ENCODE data around the gene CARD14. TPM values are rescaled to one million over a fixed set of nuclear protein-coding genes. Genes with fewer than 3 reads are reported as not detected.

Gene CARD14
- total RNA-seq: not detected in 2 replicates

GRCh38 chr17:80169784-80170500 is at the start of gene CARD14:
TSS of gene CARD14 (plus strand) at chr17:80170030. CDS start at chr17:80181439, 11,409 bp downstream.
- intact Hi-C loops (cut with micrococcal nuclease): no loop called here

GRCh38 chr17:80122026-80122575 is 47.7 kb upstream of the CARD14 start:
- intact Hi-C loops (cut with micrococcal nuclease): no loop called here

- intact Hi-C loops (cut with micrococcal nuclease): no loop called here
Observed at GRCh38 chr17:80122926-80123505, 46.8 kb upstream of the CARD14 start.

- intact Hi-C loops (cut with micrococcal nuclease): no loop called here
Observed at GRCh38 chr17:80123791-80124190, 46.0 kb upstream of the CARD14 start.

- intact Hi-C loops (cut with micrococcal nuclease): no loop called here
Observed at GRCh38 chr17:80124351-80124981, 45.4 kb upstream of the CARD14 start.

GRCh38 chr17:80125656-80126448 is 44.0 kb upstream of the CARD14 start:
- intact Hi-C loops (cut with micrococcal nuclease): no loop called here

GRCh38 chr17:80126449-80126715 is 43.4 kb upstream of the CARD14 start:
- intact Hi-C loops (cut with micrococcal nuclease): no loop called here

- intact Hi-C loops (cut with micrococcal nuclease): no loop called here
Observed at GRCh38 chr17:80129006-80129565, 40.7 kb upstream of the CARD14 start.

- intact Hi-C loops (cut with micrococcal nuclease): no loop called here
Observed at GRCh38 chr17:80130992-80131391, 38.8 kb upstream of the CARD14 start.

GRCh38 chr17:80132906-80133625 is 36.8 kb upstream of the CARD14 start:
- intact Hi-C loops (cut with micrococcal nuclease): no loop called here

GRCh38 chr17:80133626-80133970 is 36.2 kb upstream of the CARD14 start:
- intact Hi-C loops (cut with micrococcal nuclease): no loop called here

- intact Hi-C loops (cut with micrococcal nuclease): no loop called here
Observed at GRCh38 chr17:80137131-80137530, 32.7 kb upstream of the CARD14 start.

- intact Hi-C loops (cut with micrococcal nuclease): no loop called here
Observed at GRCh38 chr17:80138856-80139426, 30.9 kb upstream of the CARD14 start.

- intact Hi-C loops (cut with micrococcal nuclease): no loop called here
Observed at GRCh38 chr17:80141463-80142165, 28.2 kb upstream of the CARD14 start.

- intact Hi-C loops (cut with micrococcal nuclease): no loop called here
Observed at GRCh38 chr17:80142929-80143328, 26.9 kb upstream of the CARD14 start.

GRCh38 chr17:80145076-80146075 is 24.5 kb upstream of the CARD14 start:
- intact Hi-C loops (cut with micrococcal nuclease): no loop called here

GRCh38 chr17:80146121-80147034 is 23.5 kb upstream of the CARD14 start:
- intact Hi-C loops (cut with micrococcal nuclease): loop anchor here (1.0 kb wide), 4 partner anchors 45 to 269 kb away; partner anchors contain the start of genes ENDOV and GAA

Measured in T-helper 2 cell treated with Interferon-gamma antibody and Interleukin-4, amounts not matched to agents 100 ng/mL and 5 ng/mL, for 36 hours (primary cell).